Hepatocyte (in vitro differentiated cells): Measurements from ENCODE around the gene PAFAH2.
"Not testable (repeated sequence)": the region's sequence is repeated elsewhere in the genome, so short reads cannot be mapped to it uniquely, and the experiment has no call there.

ENCODE experiments used
- CTCF ChIP-seq: fragments of 200-600 bp; sonication (generic); IDR thresholded peaks from 2 replicates; pipeline ENCODE4 v1.5.1; 2016; ENCODE audit warnings: antibody characterized with exemption, mild to moderate bottlenecking; ENCODE audit not compliant: poor library complexity
- EZH2 ChIP-seq: fragments of 200-600 bp; sonication (generic); IDR thresholded peaks from 2 replicates; pipeline ENCODE4 v1.6.1; 2016; ENCODE audit warnings: antibody characterized with exemption, mild to moderate bottlenecking, borderline replicate concordance

- not testable (repeated sequence) for TF ChIP-seq CTCF, EZH2
Measured at GRCh38 chr1:25932811-25933400, 65.0 kb downstream of the PAFAH2 start.
